GM18868 (cell line): Measurements from ENCODE around the gene ASCC1.

Source experiments
- ATAC-seq: cut with Tn5 transposase; IDR thresholded peaks from one replicate; pipeline ENCODE4 v1.9.1; 2021; ENCODE audit warnings: mild to moderate bottlenecking, moderate library complexity; ENCODE audit not compliant: unreplicated experiment

Gene ASCC1

DNA sequence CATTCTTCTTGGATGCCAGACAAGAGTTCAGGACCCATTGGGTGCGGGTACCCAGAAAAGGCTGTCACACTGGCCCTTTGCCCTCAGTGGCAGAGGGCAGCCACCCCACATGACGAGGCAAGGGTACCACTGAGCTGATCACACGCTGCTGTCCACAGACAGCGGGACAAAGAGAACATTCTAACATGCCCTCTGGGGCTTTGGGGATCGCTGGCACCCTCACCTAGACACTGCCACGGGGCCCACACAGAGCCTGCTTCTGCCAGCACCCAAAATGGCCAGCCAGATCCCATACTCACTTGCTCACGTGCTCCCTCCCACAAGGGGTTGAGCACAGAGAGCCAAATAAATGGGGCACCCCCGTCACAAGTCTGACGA, 111.0 kb downstream of the ASCC1 start:
- no peak for ATAC-seq

DNA sequence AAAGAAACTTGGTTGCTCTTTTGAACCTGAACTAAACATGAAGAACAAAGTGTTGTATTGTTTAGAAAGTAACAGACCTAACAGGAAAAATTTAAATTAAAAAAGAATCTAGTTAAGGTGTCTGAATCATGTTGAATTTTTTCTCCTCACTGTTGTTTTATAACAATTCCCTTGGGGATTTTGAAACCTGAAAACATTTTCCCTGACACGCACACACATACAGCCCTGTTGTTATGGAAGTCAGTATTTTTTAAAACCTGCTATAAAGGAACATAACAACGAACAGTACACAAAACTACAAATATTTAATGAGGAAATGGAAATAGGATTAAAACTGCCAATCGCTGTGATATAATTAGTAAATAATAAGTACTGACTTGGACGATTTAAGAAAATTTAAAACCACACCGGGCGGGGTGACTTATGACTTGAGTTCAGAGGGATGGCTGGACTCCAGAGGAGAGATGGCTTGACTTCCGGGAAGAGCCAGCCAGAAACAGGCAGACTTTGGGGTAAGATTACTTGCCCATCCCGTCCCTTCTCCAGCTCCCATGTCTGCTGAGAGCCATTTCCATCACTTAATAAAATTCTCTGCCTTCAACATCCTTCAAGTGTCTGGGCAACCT, 111.5 kb downstream of the ASCC1 start:
- ATAC-seq: no peak

- ATAC-seq: no peak
Observed at GRCh38 chr10:72099600-72099921, 116.5 kb downstream of the ASCC1 start.

GRCh38 chr10:72098836-72099599, 117.1 kb downstream of the ASCC1 start:
- no peak for ATAC-seq

- no peak for ATAC-seq
Observed at GRCh38 chr10:72098301-72098835, 117.7 kb downstream of the ASCC1 start.

- no peak for ATAC-seq
Observed at GRCh38 chr10:72097448-72098300, 118.4 kb downstream of the ASCC1 start.

GRCh38 chr10:72096115-72097000, 119.7 kb downstream of the ASCC1 start:
- no peak for ATAC-seq

GRCh38 chr10:72095195-72095594, 120.9 kb downstream of the ASCC1 start:
- no peak for ATAC-seq

- no peak for ATAC-seq
Observed at GRCh38 chr10:72094574-72094973, 121.5 kb downstream of the ASCC1 start.

GRCh38 chr10:72093450-72093849, 122.6 kb downstream of the ASCC1 start:
- ATAC-seq: no peak

GRCh38 chr10:72092987-72093386, 123.1 kb downstream of the ASCC1 start:
- ATAC-seq: no peak

DNA sequence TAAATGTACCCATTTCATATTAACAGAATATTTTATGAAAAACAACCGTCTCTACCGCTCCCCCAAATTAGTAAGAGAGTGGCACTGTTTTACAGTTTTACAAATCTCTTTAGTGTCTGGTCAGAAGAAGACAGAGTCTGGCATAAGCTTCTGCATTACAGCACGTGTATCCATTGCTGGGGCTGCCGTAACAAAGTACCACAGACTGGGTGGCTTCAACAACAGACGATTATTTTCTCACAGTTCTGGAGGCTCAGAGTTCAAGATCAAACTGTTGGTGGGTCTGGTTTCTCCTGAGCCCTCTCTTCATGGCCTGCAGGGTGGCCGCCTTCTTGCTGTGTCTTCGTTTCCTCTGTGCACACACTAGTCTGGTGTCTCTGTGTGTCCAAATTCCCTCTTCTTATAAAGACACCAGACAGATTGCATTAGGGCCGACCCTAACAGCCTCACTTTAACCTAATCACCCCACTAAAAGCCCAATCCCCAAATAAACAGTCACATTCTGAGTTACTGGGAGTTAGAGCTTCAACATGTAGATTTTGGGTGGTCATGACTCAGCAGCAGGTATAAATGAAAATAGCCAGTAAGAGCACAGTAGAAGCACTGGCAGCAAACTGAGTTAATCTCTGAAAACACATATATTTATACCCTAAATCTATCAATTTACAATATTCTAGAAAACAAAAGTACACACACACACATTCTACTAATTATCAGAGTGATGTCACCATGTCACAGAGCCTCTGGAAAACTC, 123.7 kb downstream of the ASCC1 start:
- ATAC-seq: no peak

DNA sequence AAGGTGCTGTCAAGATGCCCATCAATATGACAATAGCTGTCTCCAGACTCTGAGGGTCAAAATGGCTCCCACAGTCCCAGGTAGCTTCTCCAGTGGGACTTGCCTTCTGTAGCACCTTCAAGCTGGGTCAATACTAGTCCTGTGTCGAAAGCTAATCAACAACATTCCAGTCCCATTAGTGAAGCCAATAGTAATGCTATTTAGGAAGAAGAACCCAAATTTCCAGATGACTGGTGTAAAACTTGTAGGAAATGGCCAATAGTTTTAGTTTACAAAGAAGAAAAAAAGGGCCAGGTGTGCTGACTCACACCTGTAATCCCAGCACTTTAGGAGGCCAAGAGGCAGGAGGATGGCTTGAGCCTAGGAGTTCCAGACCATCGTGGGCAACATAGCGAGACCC, 125.8 kb downstream of the ASCC1 start:
- no peak for ATAC-seq

- ATAC-seq: no peak
Observed at GRCh38 chr10:72089618-72090017, 126.5 kb downstream of the ASCC1 start.

DNA sequence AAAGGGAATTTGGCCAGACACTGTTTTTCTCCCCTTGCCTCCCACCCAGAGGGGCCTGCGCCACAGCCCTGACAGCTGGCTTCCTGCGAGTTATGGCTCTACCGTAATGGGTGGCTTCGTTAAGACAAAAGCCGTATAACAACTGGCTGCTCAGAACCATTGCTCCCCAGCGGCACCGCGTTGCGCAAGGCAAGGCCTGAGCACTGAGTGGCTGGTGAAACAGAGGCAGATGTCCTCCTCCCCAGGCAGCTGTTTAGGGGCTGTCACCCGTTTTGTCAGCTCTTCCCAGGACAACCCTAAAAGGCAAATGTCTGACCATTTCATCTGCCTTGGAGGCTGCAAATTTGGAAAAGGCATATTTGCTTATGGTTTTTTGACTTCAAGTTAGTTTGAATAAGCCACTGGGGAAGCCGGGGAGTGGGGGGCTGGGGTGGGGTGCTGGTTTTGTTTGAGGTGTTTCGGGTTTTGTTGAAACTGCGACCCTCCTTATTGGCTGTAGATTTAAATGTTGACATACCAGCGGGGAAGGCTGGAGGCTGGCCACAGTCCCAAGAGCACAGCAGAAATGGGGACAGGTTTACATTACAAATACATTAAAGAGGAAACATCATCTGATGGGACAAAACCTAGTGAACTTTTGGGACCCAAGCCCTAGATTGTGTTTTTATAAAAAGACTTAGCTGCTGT, 127.0 kb downstream of the ASCC1 start:
- ATAC-seq: no peak

- no peak for ATAC-seq
Observed at GRCh38 chr10:72087969-72088888, 127.8 kb downstream of the ASCC1 start, which contains the start of gene SPOCK2. SPOCK2 (minus strand) TSS chr10:72088551; CDS start chr10:72088328, 223 bp downstream.

- no peak for ATAC-seq
Observed at GRCh38 chr10:72087392-72087968, 128.6 kb downstream of the ASCC1 start.
